K562 (cell line): ENCODE data around the gene ACAT2. TPM values are rescaled to one million over a fixed set of nuclear protein-coding genes. Genes with fewer than 3 reads are reported as not detected.
A peak's percentile ranks its signal among the peaks of the same experiment; 100 is the strongest.

ENCODE experiments used
- CCNT2 ChIP-seq: IDR thresholded peaks from 2 replicates; pipeline ENCODE4 v1.6.1; 2011; ENCODE audit warnings: borderline replicate concordance, low read depth, mild to moderate bottlenecking, moderate library complexity, mixed read lengths, low read length; ENCODE audit not compliant: insufficient read length; ENCODE audit errors: extremely low read depth
- E2F5 ChIP-seq: sonication (generic); formaldehyde crosslinking; IDR thresholded peaks from 2 replicates; pipeline ENCODE4 v1.8.0; 2022; ENCODE audit warnings: mild to moderate bottlenecking, missing genetic modification reagents
- HMGN3 ChIP-seq: IDR thresholded peaks from 2 replicates; pipeline ENCODE4 v1.6.1; 2011; ENCODE audit warnings: borderline replicate concordance, low read depth, mild to moderate bottlenecking, mixed read lengths, low read length; ENCODE audit not compliant: insufficient read length; ENCODE audit errors: extremely low read depth
- LCOR ChIP-seq: sonication (generic); formaldehyde crosslinking; IDR thresholded peaks from 2 replicates; pipeline ENCODE4 v1.8.0; 2022; ENCODE audit warnings: mild to moderate bottlenecking, missing genetic modification reagents
- MEF2D ChIP-seq: conservative IDR thresholded peaks from 2 replicates; pipeline ENCODE4 v1.6.1; 2016; ENCODE audit warnings: low read depth, missing genetic modification characterization, missing compliant biosample characterization
- NFIC ChIP-seq: fragments of 450-650 bp; IDR thresholded peaks from 2 replicates; pipeline ENCODE4 v1.6.1; 2017; ENCODE audit warnings: mild to moderate bottlenecking, inconsistent platforms
- NFXL1 ChIP-seq: fragments of 450-650 bp; formaldehyde crosslinking; IDR thresholded peaks from 2 replicates; pipeline ENCODE4 v1.4.0; 2021; ENCODE audit warnings: mild to moderate bottlenecking
- NUFIP1 ChIP-seq: fragments of 450-650 bp; IDR thresholded peaks from 2 replicates; pipeline ENCODE4 v1.6.1; 2018; ENCODE audit not compliant: partially characterized antibody
- POLR2AphosphoS2 ChIP-seq: IDR thresholded peaks from 2 replicates; pipeline ENCODE4 v1.6.1; 2012; ENCODE audit warnings: low read length, improper control_type of control experiment
- RBM17 ChIP-seq: fragments of 200-400 bp; formaldehyde crosslinking; IDR thresholded peaks from 2 replicates; pipeline ENCODE4 v1.6.1; 2017; ENCODE audit warnings: low read depth, mild to moderate bottlenecking, low read length, borderline replicate concordance
- RFX7 ChIP-seq: fragments of 250-450 bp; sonication (Bioruptor Pico); IDR thresholded peaks from 2 replicates; pipeline ENCODE4 v1.5.1; 2021; ENCODE audit warnings: mild to moderate bottlenecking
- TFAM ChIP-seq: fragments of 250-450 bp; sonication (Bioruptor Pico); conservative IDR thresholded peaks from 2 replicates; pipeline ENCODE4 v1.5.0; 2021; ENCODE audit warnings: mild to moderate bottlenecking, moderate library complexity
- ZHX1 ChIP-seq: fragments of 150-350 bp; conservative IDR thresholded peaks from 2 replicates; pipeline ENCODE4 v1.6.1; 2014; ENCODE audit warnings: low read length
- ZKSCAN1 ChIP-seq: fragments of 150-350 bp; IDR thresholded peaks from 2 replicates; pipeline ENCODE4 v1.6.1; 2016; ENCODE audit warnings: low read depth, low read length
- ZNF174 ChIP-seq: fragments of 250-450 bp; sonication (Bioruptor Pico); IDR thresholded peaks from 2 replicates; pipeline ENCODE4 v1.4.0; 2020; ENCODE audit warnings: mild to moderate bottlenecking
- polyA plus RNA-seq, 8 experiments: library from polyadenylated mRNA; depleted of rRNA in 4 of 8; stranded (reverse) in 5 of 8; unstranded in 3 of 8; fragments of >200 nt; fragmentation: Nextera tagmentation in 2 of 8; fragmentation: Illumina TruSeq in 1 of 8; extraction: Ambion mirVana in 2 of 8; extraction: Trizol in 1 of 8; gene quantifications; 2 replicates each; pipeline versions ENCODE4 v1.2.1 to v1.2.3, GENCODE V29; 2011 to 2014; ENCODE audit warnings: inconsistent platforms in 1 of 8, missing spikeins in 1 of 8
- total RNA-seq, 7 experiments: library from RNA; depleted of rRNA in 6 of 7; stranded (reverse); fragments of >200 nt in 6 of 7; fragmentation: Illumina TruSeq in 2 of 7; extraction: Trizol in 2 of 7; gene quantifications; 2 replicates each; pipeline versions ENCODE4 v1.2.1 to v1.2.3, GENCODE V29; 2011 to 2021; ENCODE audit warnings: low replicate concordance in 1 of 7
- TF ChIP-seq, protein P1 (sequence below): fragments of 450-650 bp; conservative IDR thresholded peaks from 2 replicates; pipeline ENCODE4 v1.6.1; 2016; ENCODE audit warnings: missing genetic modification characterization, low read depth, mild to moderate bottlenecking, missing compliant biosample characterization, moderate library complexity
- TF ChIP-seq, protein P2 (sequence below), 2 experiments: fragments of 450-650 bp; IDR thresholded peaks; 2 replicates each; pipeline ENCODE4 v1.6.1; 2018; ENCODE audit warnings: mild to moderate bottlenecking in 2 of 2, low read depth in 1 of 2; ENCODE audit not compliant: partially characterized antibody in 2 of 2

ACAT2 gene
- total and polyA plus RNA-seq, 9 of the 15 experiments (the other 6 are each of a cell fraction or from before 2014, with no cell fraction given) = 63.0 to 309 (median 144) TPM

GRCh38 chr6:159790149-159790955, 28.5 kb downstream of the ACAT2 start, which contains the start of gene MRPL18 (continued):
- TF ChIP-seq E2F5 (CRISPR knock-in tag) (no peak), NFXL1 (CRISPR knock-in tag) (no peak), LCOR (CRISPR knock-in tag) (peak; percentile 43), ZHX1 (no peak), CCNT2 (no peak), NUFIP1 (no peak), HMGN3 (no peak), ZKSCAN1 (no peak), NFIC (no peak; the same call in 1 of the 2 replicates), ZNF174 (CRISPR knock-in tag) (no peak), POLR2AphosphoS2 (peak; percentile 44; the same call in 1 of the 2 replicates), RFX7 (CRISPR knock-in tag) (no peak), RBM17 (no peak), TFAM (CRISPR knock-in tag) (no peak), MEF2D (tag) (peak; percentile 51; the same call in 1 of the 2 replicates)
- TF ChIP-seq, protein P1, sequence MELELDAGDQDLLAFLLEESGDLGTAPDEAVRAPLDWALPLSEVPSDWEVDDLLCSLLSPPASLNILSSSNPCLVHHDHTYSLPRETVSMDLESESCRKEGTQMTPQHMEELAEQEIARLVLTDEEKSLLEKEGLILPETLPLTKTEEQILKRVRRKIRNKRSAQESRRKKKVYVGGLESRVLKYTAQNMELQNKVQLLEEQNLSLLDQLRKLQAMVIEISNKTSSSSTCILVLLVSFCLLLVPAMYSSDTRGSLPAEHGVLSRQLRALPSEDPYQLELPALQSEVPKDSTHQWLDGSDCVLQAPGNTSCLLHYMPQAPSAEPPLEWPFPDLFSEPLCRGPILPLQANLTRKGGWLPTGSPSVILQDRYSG (tag) = no peak
- TF ChIP-seq, protein P2, sequence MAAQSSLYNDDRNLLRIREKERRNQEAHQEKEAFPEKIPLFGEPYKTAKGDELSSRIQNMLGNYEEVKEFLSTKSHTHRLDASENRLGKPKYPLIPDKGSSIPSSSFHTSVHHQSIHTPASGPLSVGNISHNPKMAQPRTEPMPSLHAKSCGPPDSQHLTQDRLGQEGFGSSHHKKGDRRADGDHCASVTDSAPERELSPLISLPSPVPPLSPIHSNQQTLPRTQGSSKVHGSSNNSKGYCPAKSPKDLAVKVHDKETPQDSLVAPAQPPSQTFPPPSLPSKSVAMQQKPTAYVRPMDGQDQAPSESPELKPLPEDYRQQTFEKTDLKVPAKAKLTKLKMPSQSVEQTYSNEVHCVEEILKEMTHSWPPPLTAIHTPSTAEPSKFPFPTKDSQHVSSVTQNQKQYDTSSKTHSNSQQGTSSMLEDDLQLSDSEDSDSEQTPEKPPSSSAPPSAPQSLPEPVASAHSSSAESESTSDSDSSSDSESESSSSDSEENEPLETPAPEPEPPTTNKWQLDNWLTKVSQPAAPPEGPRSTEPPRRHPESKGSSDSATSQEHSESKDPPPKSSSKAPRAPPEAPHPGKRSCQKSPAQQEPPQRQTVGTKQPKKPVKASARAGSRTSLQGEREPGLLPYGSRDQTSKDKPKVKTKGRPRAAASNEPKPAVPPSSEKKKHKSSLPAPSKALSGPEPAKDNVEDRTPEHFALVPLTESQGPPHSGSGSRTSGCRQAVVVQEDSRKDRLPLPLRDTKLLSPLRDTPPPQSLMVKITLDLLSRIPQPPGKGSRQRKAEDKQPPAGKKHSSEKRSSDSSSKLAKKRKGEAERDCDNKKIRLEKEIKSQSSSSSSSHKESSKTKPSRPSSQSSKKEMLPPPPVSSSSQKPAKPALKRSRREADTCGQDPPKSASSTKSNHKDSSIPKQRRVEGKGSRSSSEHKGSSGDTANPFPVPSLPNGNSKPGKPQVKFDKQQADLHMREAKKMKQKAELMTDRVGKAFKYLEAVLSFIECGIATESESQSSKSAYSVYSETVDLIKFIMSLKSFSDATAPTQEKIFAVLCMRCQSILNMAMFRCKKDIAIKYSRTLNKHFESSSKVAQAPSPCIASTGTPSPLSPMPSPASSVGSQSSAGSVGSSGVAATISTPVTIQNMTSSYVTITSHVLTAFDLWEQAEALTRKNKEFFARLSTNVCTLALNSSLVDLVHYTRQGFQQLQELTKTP (IDR thresholded peaks at IDR 0.05; ENCODE audit: low read depth in 1 of 2, partially characterized antibody in 2 of 2) = no peak
